BE2C (cell line): ENCODE data around the gene LUC7L. TPM values are rescaled to one million over a fixed set of nuclear protein-coding genes. Genes with fewer than 3 reads are reported as not detected.

ENCODE experiments used
- DNase-seq: peaks from one replicate; pipeline ENCODE4 v3.0.0-alpha.2; 2020
- H3K27me3 ChIP-seq: fragments of 250-450 bp; sonication (Bioruptor Pico); 2 replicates; pipeline ENCODE4 v1.5.1; 2020; ENCODE audit warnings: mild to moderate bottlenecking
- H3K36me3 ChIP-seq: fragments of 250-450 bp; sonication (Bioruptor Pico); 2 replicates; pipeline ENCODE4 v1.5.1; 2020; ENCODE audit warnings: mild to moderate bottlenecking
- H3K4me1 ChIP-seq: fragments of 250-450 bp; sonication (Bioruptor Pico); 2 replicates; pipeline ENCODE4 v1.5.1; 2020
- H3K4me3 ChIP-seq: 2 replicates; pipeline ENCODE4 v1.5.1; 2011; ENCODE audit warnings: low read depth, low read length
- H3K9me3 ChIP-seq: fragments of 250-450 bp; sonication (Bioruptor Pico); 2 replicates; pipeline ENCODE4 v1.5.1; 2020
- polyA plus RNA-seq: library from polyadenylated mRNA; unstranded; fragments of >200 nt; gene quantifications from one replicate; pipeline ENCODE4 v1.2.1, GENCODE V29; 2012; ENCODE audit warnings: low read depth, missing spikeins; ENCODE audit not compliant: insufficient read length, insufficient read depth
- TF ChIP-seq, protein P1 (sequence below): IDR thresholded peaks from 2 replicates; pipeline ENCODE4 v1.5.1; 2012; ENCODE audit warnings: mild to moderate bottlenecking, low read depth, low read length

LUC7L gene
- 147 TPM for polyA plus RNA-seq

GRCh38 chr16:228852-229730 is at the start of gene LUC7L:
LUC7L (minus strand) TSS chr16:229449; CDS start chr16:229339, 110 bp downstream.
- TF ChIP-seq, protein P1, sequence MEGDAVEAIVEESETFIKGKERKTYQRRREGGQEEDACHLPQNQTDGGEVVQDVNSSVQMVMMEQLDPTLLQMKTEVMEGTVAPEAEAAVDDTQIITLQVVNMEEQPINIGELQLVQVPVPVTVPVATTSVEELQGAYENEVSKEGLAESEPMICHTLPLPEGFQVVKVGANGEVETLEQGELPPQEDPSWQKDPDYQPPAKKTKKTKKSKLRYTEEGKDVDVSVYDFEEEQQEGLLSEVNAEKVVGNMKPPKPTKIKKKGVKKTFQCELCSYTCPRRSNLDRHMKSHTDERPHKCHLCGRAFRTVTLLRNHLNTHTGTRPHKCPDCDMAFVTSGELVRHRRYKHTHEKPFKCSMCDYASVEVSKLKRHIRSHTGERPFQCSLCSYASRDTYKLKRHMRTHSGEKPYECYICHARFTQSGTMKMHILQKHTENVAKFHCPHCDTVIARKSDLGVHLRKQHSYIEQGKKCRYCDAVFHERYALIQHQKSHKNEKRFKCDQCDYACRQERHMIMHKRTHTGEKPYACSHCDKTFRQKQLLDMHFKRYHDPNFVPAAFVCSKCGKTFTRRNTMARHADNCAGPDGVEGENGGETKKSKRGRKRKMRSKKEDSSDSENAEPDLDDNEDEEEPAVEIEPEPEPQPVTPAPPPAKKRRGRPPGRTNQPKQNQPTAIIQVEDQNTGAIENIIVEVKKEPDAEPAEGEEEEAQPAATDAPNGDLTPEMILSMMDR: no peak
- peak within 1 kb of the TSS; percentile 98 for H3K4me3 ChIP-seq
- DNase-seq: peak; percentile 95
- no peaks in the 10 kb centered on the region for H3K9me3 ChIP-seq
- peaks cover 42% of the 10 kb centered on the region for H3K36me3 ChIP-seq
- H3K4me1 ChIP-seq: no peaks in the 10 kb centered on the region; the same call in 1 of the 2 replicates
- H3K27me3 ChIP-seq: no peaks in the 10 kb centered on the region

DNA sequence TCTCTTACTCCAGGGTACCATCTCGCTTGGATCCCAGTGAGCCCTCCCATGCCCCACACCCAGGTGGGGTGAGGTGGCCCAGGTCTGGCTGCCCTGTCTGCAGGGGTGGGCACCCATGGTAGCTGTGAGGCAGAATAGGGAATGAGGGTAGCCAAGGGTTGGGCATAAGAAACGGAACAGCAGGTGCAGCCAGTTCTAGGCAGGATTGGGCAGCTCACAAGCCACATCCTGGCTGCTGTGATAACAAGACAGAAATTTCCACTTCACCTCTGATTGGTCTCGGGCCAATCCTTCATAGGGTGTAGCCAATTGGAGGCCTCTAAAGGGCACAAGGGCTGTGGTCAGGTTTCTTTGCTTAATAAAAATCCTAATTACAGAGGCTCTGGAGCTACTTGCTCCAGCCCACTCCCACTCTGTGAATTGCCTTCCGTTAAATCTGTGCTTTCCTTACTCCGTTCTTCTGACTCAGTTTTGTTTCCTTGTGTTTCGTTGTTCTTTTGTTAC is 49.7 kb upstream of the LUC7L start:
- no peak overlapping the region for H3K4me3 ChIP-seq
- no peaks in the 10 kb centered on the region for H3K4me1 ChIP-seq
- H3K36me3 ChIP-seq: no peaks in the 10 kb centered on the region
- peaks cover 10% of the 10 kb centered on the region for H3K27me3 ChIP-seq
- TF ChIP-seq, protein P1: no peak
- peak; percentile 34 for DNase-seq
- no peaks in the 10 kb centered on the region for H3K9me3 ChIP-seq

GRCh38 chr16:276426-277077 is 47.3 kb upstream of the LUC7L start:
- H3K27me3 ChIP-seq: peaks cover 10% of the 10 kb centered on the region
- peak; percentile 11 for DNase-seq
- no peaks in the 10 kb centered on the region for H3K4me1 ChIP-seq
- no peaks in the 10 kb centered on the region for H3K9me3 ChIP-seq
- TF ChIP-seq, protein P1: no peak
- H3K4me3 ChIP-seq: no peak overlapping the region
- H3K36me3 ChIP-seq: no peaks in the 10 kb centered on the region

DNA sequence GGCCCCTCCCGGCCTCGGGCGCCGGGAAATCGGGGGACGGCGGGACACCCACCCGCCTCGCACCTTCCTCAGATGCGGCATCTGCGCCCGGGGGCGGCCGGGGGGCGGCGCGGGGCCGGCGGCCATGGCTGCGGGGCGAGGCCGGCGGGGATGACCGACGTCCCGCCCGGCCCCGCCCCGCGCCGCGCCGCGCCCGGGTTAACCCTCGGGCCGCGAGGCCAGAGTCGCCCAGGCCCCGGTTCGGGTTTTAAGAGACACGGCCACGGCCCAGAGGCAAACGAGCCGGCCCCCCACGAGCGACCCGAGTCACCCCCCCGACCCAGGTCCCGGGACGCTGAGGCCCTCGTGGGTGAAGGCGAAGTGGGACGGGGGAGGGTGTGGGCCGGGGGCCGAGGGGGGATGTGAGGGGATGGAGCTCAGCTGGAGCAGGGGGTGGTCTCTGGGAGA is 46.6 kb upstream of the LUC7L start, which contains the start of gene RGS11:
Gene RGS11, minus strand, starts transcription at position 159 of the 447 bp plus-strand sequence. Its CDS starts 33 bp downstream, at position 126.
- no peaks in the 10 kb centered on the region for H3K4me1 ChIP-seq
- peak; percentile 14 for DNase-seq
- peak within 1 kb of the TSS; percentile 43 for H3K4me3 ChIP-seq
- no peaks in the 10 kb centered on the region for H3K9me3 ChIP-seq
- TF ChIP-seq, protein P1: no peak
- H3K27me3 ChIP-seq: peaks cover 10% of the 10 kb centered on the region
- H3K36me3 ChIP-seq: no peaks in the 10 kb centered on the region

- H3K4me1 ChIP-seq: no peaks in the 10 kb centered on the region
- no peaks in the 10 kb centered on the region for H3K36me3 ChIP-seq
- TF ChIP-seq, protein P1: no peak
- no peaks in the 10 kb centered on the region for H3K9me3 ChIP-seq
- peaks cover 10% of the 10 kb centered on the region for H3K27me3 ChIP-seq
- peak overlapping the region; percentile 43 for H3K4me3 ChIP-seq
- peak; percentile 19 for DNase-seq
These were observed 45.9 kb upstream of the LUC7L start for GRCh38 chr16:275041-275641.
